Activated effector memory CD4-positive, alpha-beta T cell treated with Interleukin-2 at 50 U/mL for 16 hours (primary cell): Measurements from ENCODE around the gene PRSS33.

Source experiments
- DNase-seq: peaks from one replicate; pipeline ENCODE4 v3.0.0-alpha.2; 2020

The PRSS33 gene

DNA sequence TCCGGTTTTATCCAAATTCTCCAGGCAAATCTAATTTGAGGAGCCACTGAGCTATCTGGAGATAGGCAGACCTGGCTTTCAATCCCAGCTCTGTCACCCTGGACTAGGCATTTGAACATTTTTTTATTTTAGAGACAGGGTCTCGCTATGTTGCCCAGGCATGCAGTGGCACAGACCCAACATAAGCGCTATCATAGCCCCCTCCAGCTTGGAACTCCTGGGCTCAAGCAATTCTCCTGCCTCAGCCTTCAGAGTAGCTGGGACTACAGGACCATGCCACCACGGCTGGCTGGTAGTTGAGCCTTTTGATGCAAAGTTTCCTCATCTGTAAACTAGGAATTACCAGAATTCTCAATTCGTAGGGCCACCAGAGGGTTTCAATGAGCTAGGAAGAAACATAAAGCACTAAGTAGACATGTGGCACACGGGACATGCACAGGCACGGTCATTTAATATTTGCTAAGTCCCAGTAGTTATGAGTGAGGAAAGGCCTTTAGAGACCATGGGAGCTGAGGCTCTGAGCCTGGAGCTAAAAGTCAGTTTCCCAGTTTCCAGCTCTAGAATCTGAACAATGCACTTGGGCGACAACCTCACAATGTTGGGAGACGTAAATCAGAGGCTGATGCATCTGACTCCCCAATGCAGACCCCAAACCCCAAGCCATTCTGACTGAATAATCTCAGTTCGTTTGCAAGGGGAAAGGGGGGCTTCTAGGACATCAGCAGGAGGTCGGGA, 11.4 kb downstream of the PRSS33 start:
- DNase-seq, result no peak

DNA sequence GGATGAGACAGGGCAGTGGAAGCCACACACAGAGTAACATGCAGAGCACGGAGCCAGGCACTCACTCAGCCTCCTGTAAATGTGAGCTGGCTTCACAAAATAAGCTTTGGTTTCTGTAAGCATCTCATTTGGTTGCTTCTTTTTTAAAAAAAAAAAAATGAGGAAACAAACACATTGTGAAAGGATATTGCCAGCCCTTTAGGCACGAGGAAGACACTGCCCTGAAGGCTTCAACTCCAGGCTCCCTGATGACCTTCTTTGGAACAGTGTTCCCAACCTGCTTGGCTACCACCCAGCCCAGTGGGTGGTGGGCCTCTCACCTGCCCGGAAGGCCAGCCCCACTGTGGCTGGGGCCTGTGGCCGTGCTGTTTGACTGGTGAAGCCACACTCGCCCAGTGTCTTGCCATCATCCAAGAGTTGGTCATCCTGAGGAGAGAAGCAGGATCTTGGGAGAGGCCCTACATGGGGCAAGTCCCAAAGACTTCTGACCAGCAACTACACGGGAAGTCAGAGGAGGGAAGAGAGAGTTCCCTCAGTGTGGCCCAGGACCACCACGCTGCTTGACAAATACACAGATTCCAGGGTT, 12.1 kb downstream of the PRSS33 start:
- no peak for DNase-seq

DNA sequence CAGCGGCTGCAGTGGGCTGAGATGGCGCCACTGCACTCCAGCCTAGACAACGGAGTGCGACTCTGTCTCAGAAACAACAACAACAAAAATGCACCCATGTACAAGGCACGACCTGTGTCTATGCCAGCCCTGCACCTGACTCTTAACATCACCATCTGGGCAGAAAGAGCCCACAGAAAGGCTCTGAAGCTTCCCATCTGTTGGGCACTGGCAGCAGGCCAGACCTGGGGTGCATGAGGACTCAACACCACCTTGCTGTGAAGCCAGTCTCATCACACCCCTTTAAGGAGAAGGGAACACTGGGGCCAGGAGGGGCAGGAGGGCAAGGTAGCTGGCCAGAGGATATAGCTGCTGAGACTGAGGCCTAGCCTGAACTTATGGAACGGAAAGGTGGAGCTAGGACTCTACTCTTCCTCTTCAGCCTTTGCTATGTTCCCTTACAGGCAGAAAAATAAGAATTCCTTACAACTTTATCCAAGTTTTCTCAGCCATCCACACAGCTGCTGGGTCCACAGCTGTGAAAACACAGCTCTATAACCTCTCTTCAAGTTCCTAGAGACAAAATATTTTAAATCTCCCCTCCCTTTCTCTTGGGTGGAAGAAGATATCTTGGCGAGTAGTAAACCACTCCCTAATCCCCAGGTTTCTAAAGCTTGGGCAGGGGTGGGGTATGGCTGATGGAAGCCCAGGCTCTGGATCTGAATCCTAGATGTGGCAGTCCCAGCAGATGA, 13.0 kb downstream of the PRSS33 start:
- no peak for DNase-seq

DNA sequence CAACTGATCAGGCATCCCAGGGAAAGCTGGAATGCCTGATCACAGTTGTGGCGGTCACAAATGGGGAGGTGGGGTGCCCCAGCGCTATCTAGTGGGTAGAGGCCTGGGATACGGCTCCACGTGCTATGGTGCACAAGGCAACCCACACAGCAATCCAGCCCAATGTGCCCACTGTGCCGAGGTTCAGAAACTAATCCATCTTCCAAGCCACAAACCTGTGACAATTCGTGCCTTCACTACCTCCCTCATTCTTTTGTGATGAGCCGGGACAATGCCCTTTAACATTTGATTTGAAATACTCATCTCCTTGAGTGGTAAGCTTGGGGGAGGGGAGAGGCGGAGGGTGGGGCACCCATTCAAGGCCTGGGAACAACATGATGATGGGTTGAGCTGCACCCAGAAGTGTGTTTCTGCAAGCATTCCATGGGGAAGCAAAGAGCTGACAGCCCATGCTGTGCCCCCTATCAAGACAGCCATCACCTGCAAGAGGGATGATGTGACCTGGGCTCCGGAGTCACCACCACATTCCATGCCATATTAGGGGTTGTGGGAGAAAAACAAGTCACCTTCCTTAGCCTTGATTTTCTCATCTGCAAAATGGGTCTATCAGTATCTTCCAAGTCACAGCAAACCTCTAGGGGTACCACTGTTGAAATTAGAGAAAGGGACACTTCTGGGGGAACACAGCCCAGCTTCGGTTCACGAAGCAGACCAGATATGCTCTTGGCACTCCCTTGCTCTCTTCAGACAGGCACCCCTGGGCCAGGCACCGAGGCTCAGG, 14.0 kb downstream of the PRSS33 start:
- no peak for DNase-seq

DNA sequence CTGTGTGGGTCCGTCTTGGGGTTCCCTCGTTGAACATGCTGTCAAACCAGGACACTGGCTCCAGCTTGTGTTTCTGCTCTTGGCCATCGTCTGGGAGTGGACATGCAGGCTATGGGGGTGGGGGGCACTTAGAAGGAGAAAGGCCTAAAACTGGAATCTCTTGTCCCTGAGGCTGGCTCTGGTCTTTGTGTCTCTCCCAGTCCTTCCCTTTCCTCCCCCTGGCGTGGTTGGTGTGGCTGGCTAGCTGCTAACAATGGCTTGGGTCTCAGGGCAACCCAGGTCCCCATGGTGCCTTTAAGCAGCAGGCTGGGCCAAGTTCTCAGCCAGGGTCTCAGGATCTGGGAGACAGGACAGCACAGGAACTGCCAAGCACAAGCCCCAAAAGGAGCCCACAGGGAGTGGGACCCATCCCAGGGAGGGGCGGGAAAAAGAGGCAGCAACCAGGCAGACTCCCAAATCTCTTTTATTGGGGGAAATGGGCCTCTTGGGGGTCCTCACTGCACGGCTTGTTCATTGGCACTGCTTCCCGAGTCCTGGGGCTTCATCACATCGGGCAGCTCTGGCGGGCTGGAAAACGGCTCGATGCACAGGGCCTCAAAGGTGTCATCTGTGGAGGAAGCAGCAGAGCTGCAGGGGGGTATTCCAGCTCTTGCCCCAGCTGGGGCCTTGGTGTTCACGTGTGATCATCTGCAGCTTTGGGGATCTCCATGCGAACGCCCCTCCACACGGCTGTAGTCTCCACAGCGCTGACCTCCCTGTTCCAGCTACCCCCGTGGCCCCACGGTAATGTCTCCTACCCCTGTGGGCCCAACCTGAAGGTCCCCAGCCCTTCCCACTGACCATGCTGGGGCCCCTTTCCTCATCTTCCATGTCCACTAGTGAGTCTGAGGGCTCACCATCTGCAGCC, 15.6 kb downstream of the PRSS33 start:
- no peak for DNase-seq

DNA sequence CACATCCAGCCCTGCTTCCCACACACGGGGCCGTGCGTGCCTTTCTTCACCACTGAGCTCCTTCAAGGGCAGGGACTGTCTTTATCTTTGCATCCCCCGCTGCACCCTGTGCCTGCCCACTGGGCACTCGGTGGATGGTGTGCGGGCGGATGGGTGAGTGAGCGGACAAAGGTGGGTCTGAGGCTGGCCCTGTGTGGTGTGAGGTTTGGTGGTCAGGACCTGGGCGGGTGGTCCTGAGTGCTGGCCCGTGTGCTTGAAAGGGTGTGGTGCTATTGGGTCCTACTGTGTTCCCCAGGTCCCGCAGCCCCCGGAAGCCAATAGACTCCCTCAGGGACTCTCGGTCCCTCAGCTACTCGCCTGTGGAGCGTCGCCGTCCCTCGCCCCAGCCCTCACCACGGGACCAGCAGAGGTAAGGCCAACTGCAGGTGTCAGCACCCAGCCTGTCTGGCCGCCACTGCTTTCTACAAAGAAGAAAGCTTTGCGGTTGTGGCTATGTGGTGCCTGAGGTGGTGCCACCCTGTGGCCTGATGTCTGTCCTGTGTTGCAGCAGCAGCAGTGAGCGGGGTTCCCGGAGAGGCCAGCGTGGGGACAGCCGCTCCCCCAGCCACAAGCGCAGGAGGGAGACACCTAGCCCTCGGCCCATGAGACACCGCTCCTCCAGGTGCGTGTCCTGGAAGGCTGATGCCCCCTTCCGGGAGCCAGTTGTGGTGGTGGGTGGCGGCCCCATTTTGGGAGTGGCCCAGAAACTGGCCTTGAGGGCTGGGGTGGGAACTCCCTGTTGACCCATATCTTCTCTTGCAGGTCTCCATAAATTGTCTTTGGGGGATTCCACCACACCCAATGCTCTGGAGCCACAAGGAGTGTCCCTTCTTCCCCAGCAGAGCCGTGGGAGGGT, 17.1 kb downstream of the PRSS33 start:
- no peak for DNase-seq

DNA sequence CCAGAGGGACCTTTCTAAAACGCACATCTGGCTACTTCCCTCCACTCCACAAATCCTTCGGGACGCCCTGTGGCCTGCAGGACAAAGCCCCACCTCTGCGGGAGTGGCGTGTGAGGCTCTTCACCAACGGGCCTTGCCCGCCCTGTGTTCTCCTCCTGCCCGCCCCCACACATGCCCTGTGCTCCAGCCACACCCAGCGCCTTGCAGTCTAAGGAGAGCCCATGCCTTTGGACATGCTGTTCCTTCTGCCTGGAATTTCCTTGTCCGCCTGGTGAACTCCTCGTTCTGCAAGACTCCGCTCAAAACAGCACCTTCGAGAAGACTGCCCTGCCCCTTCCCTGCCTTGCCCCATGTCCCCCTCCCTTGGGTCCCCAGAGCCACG, 17.7 kb downstream of the PRSS33 start:
- DNase-seq, result no peak

DNA sequence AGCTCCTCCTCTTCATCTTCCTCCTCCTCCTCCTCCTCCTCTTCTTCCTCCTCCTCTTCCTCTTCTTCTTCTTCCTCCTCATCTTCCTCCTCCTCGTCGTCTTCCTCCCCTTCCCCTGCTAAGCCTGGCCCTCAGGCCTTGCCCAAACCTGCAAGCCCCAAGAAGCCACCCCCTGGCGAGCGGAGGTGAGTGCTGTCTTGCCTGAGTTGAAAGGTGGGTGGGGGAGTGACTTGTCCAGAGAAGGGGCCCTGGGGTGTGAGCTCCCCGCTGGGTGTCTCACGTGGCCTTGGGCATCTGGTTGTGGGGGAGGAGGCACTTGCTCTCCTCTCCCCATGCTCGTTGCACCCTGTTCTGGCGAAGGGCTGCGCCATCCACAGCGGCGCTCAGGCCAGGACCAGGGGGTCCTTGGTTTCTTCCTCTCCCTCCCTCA, 18.2 kb downstream of the PRSS33 start:
- no peak for DNase-seq

DNA sequence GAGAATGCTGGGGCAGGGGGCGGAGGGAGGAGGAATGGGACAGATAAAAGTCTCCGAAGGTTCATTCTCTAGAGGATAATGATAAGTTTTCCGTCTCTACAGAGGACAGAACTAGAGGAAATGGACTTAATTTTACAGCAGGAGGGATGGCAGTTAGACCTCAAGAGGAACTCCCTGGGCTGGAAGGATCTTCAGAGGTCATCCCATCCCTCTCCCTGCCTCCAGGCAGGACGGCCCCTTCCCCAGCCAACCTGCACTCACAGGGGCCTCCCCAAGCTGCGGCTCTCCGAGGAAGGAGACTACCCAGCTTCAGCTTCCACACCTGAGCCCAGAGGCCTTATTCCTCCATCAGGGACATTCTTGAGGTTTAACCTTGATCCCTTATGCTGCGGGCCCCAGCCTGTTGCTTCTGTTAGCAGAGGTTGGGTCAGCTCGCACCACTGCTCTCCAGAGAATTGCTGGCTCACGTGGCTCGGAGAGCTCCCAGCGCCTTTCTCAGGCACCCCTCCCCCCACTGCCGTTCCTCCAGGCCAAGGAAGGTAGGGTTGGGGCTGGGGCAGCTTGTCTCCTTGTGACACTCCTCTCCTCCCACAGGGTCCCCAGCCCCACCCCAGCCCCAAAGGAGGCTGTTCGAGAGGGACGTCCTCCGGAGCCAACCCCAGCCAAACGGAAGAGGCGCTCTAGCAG, 18.8 kb downstream of the PRSS33 start:
- DNase-seq, result no peak

DNA sequence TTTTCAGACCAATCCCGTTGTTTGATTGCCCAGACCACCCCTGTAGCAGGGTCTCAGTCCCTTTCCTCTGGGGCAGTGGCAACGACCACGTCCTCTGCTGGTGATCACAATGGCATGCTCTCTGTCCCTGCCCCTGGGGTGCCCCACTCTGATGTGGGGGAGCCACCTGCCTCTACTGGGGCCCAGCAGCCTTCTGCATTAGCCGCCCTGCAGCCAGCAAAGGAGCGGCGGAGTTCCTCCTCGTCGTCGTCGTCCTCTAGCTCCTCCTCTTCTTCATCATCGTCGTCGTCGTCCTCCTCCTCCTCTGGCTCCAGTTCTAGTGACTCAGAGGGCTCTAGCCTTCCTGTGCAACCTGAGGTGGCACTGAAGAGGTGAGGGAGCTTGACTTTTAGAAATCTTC, 19.5 kb downstream of the PRSS33 start:
- DNase-seq, result no peak

DNA sequence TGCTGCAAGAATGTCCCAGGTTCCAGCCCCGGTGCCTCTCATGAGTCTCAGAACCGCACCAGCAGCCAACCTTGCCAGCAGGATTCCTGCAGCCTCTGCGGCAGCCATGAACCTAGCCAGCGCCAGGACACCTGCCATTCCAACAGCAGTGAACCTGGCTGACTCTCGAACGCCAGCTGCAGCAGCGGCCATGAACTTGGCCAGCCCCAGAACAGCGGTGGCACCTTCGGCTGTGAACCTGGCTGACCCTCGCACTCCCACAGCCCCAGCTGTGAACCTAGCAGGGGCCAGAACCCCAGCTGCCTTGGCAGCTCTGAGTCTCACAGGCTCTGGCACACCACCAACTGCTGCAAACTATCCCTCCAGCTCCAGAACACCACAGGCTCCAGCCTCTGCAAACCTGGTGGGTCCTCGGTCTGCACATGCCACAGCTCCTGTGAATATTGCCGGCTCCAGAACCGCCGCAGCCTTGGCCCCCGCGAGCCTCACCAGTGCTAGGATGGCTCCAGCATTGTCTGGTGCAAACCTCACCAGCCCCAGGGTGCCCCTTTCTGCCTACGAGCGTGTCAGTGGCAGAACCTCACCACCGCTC, 20.1 kb downstream of the PRSS33 start:
- no peak for DNase-seq

DNA sequence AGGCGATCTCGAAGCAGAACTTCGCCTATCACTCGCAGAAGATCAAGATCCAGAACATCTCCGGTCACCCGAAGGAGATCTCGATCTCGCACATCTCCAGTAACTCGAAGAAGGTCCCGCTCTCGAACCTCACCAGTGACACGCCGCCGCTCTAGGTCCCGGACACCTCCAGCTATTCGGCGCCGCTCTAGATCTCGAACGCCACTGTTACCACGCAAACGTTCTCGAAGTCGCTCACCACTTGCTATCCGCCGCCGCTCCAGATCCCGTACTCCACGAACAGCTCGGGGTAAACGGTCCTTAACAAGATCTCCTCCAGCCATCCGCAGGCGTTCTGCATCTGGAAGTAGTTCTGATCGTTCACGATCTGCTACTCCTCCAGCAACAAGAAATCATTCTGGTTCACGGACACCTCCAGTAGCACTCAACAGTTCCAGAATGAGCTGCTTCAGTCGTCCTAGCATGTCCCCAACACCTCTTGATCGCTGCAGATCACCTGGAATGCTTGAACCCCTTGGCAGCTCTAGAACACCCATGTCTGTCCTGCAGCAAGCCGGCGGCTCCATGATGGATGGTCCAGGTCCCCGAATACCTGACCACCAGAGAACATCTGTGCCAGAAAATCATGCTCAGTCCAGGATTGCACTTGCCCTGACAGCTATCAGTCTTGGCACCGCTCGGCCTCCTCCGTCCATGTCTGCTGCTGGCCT, 20.8 kb downstream of the PRSS33 start:
- no peak for DNase-seq

DNA sequence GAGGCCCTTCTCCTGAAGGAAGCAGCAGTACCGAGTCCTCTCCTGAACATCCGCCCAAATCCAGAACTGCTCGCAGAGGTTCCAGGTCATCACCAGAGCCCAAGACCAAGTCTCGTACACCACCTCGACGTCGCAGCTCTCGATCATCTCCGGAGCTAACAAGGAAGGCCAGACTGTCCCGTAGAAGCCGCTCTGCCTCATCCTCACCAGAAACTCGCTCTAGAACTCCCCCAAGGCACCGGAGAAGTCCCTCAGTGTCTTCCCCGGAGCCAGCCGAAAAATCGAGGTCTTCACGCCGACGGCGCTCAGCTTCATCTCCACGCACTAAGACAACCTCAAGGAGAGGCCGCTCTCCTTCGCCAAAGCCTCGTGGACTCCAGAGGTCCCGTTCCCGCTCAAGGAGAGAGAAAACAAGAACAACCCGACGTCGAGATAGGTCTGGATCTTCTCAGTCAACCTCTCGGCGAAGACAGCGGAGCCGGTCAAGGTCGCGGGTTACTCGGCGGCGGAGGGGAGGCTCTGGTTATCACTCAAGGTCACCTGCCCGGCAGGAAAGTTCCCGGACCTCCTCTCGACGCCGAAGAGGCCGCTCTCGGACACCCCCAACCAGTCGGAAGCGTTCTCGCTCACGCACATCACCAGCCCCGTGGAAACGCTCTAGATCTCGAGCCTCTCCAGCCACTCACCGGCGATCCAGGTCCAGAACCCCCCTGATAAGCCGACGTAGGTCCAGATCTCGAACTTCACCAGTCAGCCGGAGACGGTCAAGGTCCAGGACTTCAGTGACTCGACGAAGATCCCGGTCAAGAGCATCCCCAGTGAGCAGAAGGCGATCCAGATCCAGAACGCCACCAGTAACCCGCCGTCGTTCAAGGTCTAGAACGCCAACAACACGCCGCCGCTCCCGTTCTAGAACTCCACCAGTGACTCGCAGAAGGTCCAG, 21.6 kb downstream of the PRSS33 start:
- no peak for DNase-seq

DNA sequence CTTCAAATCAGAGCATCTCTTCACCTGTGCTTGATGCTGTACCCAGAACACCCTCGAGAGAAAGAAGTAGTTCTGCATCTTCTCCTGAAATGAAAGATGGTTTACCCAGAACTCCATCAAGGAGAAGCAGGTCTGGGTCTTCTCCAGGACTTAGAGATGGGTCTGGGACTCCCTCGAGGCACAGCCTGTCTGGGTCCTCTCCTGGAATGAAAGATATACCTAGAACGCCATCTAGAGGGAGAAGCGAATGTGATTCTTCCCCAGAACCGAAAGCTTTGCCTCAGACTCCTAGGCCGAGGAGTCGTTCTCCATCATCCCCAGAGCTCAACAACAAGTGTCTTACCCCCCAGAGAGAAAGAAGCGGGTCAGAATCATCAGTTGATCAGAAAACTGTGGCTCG, 22.6 kb downstream of the PRSS33 start:
- no peak for DNase-seq

DNA sequence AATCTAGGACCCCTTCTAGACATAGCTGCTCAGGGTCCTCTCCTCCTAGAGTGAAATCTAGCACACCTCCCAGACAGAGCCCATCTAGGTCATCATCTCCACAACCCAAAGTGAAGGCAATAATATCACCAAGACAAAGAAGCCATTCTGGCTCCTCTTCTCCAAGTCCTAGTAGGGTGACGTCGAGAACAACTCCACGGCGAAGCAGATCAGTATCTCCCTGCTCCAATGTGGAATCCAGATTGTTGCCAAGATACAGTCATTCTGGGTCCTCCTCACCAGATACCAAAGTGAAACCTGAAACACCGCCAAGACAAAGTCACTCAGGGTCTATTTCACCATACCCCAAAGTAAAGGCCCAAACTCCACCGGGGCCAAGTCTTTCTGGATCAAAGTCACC, 24.2 kb downstream of the PRSS33 start:
- no peak for DNase-seq

DNA sequence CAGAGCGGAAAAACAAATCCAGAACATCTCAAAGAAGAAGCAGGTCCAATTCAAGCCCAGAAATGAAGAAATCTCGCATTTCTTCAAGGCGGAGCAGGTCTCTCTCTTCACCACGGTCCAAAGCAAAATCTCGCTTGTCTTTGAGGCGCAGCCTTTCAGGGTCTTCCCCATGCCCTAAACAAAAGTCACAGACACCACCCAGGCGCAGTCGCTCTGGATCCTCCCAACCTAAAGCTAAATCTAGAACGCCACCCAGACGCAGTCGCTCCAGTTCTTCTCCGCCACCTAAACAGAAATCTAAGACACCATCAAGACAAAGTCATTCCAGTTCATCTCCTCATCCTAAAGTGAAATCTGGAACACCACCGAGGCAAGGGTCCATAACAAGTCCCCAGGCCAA, 24.6 kb downstream of the PRSS33 start:
- no peak for DNase-seq

DNA sequence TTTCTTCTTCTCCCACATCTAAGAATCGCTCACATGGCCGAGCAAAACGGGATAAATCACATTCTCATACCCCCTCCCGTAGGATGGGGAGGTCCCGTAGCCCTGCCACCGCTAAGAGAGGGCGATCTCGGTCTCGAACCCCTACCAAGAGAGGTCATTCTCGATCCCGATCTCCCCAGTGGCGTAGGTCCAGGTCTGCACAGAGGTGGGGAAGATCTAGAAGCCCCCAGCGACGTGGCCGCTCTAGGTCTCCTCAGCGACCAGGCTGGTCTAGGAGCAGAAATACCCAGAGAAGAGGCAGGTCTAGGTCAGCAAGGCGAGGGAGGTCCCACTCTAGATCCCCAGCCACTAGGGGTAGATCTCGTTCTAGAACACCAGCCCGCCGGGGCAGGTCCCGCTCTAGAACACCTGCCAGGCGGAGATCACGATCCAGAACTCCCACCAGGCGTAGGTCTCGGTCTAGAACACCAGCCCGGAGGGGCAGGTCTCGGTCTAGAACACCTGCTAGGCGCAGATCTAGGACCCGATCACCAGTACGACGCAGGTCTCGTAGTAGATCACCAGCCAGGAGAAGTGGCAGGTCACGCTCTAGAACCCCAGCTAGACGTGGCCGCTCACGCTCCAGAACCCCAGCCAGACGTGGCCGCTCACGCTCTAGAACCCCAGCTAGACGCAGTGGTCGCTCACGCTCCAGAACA, 25.3 kb downstream of the PRSS33 start:
- DNase-seq, result no peak

DNA sequence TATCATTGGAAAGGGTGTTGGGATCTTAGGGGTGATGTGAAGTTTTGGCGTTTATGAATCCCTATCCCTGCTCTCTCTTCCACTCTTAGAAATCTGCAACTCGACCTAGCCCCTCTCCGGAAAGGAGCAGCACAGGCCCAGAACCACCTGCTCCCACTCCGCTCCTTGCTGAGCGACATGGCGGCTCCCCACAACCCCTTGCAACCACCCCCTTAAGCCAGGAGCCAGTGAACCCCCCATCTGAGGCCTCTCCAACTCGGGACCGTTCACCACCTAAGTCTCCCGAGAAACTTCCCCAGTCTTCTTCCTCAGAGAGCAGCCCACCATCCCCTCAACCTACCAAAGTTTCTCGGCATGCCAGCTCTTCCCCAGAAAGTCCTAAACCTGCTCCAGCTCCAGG, 25.9 kb downstream of the PRSS33 start:
- DNase-seq, result no peak
